GM21717 (cell line): ENCODE data around the gene ETV3L.
"Not testable (repeated sequence)": the region's sequence is repeated elsewhere in the genome, so short reads cannot be mapped to it uniquely, and the experiment has no call there.

Experiments
- ATAC-seq: cut with Tn5 transposase; IDR thresholded peaks from one replicate; pipeline ENCODE4 v1.9.1; 2021; ENCODE audit warnings: mild to moderate bottlenecking, moderate library complexity; ENCODE audit not compliant: unreplicated experiment

Gene ETV3L

DNA sequence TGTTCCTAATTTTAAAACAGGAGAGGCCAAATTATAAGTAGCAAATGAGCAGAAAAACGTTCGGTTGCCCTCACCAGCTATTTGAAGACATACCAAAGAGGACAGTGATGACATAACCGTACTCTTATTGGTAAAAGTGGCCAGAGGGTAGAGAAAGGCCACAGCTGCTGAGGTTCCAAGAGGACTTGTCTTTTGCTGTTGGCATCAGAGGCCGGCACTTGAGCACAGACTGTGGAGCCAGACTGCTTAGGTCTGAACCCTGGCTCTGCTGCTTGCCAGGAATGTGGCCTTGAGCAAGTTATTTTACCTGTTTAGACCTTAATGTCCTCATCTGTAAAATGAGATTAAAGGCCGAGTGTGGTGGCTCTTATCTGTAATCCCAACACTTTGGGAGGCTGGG is 14.9 kb downstream of the ETV3L start:
- ATAC-seq, result no peak

DNA sequence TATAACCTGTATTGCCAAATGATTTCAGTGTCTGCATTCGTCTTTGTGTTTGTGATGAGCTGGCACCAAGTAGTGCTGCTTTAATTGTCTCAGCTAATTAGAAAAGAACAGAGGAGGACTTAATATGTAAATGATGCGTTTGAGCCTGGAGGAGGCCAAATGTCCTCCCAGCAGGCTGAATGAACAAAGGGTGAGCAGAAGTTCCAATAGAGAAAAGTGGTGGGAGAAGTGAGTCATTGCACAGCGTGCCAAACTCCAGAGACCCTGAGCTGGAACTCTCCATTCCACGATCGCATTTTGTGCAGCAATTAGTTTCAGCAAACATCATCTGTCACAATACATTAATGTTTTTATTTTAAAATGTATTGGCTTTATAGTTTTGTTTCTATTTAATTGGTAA is 17.9 kb downstream of the ETV3L start:
- no peak for ATAC-seq

DNA sequence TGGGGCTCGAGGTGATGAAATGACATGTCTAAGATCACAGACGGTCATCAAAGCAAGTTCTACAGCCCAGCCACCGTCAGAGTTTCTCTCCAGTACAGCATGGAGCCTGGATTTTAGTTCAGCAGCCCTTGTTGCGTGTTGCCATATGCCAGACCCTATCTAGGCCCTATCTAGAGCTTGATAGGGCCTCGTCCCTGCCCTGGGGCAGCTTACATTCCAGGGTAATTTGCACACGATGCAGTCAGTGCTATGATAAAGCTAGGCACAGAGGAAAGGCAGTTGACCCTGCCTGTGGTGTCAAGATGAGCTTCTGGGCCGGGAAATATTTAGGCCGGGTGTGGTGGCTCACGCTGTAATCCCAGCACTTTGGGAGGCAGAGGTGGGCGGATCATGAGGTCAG is 18.9 kb downstream of the ETV3L start:
- no peak for ATAC-seq

GRCh38 chr1:157077394-157077793 is 22.2 kb downstream of the ETV3L start:
- ATAC-seq, result no peak

DNA sequence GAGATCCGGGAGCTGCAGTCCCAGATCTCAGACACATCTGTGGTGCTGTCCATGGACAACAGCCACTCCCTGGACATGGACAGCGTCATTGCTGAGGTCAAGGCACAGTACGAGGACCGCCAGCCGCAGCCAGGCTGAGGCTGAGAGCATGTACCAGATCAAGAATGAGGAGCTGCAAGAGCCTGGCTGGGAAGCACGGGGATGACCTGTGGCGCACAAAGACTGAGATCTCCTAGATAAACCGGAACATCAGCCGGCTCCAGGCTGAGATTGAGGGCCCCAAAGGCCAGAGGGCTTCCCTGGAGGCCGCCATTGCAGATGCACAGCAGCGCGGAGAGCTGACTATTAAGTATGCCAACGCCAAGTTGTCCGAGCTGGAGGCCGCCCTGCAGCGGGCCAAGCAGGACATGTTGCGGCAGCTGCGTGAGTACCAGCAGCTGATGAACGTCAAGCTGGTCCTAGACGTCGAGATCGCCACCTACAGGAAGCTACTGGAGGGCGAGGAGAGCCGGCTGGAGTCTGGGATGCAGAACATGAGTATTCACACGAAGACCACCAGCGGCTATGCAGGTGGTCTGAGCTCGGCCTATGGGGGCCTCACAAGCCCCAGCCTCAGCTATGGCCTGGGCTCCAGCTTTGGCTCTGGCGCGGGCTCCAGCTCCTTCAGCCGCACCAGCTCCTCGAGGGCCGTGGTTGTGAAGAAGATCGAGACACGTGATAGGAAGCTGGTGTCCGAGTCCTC is 25.5 kb downstream of the ETV3L start:
- no peak for ATAC-seq

DNA sequence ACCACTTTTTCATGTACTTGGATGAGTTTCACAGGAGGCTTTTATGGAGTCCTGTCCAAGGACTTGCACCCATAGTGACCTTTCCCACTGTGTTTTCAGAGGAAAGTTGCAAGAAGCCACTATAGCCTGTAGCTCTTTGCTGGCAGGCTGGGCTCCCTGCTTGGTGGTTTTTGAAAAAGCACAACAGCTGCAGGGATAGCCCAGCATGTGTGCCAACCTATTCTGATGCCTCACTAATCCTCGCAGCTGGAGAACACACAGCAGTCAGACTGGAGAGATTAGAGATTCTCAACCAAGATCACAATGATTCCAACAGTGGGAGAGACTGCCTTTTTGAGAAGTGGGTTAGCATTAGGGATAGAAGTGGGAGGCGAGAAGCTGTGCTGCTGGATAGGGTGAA is 30.0 kb downstream of the ETV3L start:
- no peak for ATAC-seq

- ATAC-seq, result not testable (repeated sequence)
These were observed 40.4 kb downstream of the ETV3L start for GRCh38 chr1:157059241-157059640.

DNA sequence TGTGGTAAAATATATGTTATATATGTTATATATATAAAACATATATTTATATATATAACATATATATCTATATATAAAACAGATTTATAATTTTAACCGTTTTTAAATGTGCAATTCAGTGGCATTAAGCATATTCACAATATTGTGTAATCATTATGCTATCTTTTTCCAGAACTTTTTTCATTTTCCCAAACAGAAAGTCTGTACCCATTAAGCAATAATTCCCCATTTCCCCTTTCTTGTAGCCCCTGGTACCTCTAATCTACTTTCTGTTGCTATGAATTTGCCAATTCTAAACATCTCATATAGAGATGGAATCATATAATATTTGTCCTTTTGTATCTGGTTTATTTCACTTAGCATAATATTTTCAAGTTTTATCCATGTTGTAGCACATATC is 43.3 kb downstream of the ETV3L start:
- ATAC-seq, result no peak

DNA sequence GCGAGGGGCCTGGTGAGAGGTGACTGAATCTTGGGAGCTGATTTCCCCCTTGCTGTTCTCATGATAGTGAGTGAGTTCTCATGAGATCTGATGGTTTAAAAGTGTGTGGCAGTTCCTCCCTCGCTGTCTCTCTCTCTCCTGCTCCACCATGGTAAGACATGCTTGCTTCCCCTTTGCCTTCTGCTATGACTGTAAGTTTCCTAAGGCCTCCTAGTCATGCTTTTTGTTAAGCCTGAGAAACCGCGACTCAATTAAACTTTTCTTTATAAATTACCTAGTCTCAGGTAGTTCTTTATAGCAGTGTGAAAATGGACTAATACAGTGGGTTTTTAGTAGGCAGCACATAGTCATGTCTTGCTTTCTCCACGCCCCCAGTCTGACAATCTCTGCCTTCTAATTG is 43.9 kb downstream of the ETV3L start:
- ATAC-seq, result not testable (repeated sequence)

- ATAC-seq, result no peak
These were observed 48.8 kb downstream of the ETV3L start for GRCh38 chr1:157050836-157051235.

DNA sequence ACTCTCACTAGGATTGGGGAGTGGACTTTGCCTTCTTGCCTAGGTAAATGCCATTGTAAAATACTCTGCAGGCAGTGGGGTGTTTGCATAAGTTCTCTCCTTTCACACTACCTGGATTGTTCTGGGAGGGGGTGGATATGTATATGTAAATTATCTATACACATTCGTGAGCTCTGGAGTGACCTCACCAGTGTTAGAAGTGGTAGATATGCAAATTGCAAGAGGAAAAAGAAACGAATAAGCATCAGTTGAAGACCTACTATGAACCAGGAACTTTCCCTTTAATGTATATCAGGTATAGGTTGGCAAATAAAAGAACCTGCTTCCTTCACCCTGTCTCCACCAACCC is 52.6 kb downstream of the ETV3L start:
- no peak for ATAC-seq

DNA sequence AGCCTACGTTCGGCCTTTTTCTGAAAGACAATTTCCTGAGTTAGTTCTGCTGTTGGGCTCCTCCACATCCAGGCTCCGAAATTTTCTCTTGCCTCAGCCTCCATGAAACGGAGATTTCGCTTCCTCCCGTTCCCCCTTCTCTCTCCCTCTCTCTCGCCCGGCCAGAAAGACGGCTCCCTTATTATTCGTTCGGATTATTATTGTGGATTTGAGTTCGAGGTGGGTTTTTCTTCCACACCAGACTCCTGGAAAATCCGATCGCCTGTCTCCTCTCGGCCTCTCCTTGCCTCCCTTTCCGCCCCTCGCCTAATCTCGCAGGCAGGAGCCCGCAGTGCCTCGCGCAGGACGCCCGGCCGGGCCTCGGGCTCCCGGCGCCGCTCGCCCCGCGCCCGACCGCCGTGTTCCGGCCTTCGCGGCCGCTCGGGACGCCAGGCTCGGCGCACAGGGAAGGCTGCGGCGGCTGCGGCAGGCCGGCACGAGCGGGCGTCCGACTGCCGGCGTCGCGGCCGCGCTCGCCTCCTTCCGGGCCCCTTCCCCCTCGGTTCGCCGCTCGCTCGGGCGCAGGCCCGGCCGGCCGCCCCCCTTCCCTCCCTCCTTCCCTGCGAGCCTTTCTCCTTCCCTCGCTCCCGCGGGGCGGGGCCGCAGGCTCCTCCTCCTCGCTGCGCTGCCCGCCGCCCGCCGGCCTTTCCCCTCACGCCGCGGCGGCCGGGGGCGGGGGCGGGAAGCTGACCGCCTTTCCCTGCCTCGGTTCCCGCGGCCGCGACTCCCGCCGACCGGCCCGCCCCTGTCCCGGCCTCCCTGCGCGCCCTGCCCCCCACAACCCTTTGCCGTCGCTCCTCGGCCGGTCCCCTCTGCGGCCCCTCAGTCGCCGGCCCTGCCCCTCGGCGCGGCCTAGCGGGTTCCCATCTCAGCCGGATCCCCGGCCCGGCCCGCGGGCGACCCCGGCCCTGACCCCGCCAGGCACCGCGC is 54.1 kb downstream of the ETV3L start, which contains the start of gene ARHGEF11:
Gene ARHGEF11 (minus strand): TSS at position 493 of the 969 bp plus-strand sequence. CDS start 1,412 bp downstream, outside the sequence.
- no peak for ATAC-seq

DNA sequence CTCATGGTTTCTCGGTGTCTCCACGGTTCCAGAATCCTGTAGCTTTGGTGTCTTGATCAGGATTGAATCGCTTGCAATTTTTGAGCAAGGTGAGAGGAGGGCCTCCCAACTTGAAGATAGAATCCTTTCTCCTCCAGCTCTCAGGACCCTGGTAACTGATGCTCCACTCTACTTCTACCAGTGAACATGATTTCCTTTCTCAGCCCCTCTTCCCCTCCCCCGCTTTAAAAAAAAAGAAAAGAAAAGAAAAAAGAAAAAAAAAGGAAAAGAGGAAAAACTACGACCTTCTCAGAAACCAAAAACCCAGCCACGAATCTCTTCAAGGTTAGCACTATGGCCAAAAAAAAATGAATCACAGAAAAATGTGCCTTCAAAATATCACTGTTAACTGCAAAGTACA is 55.3 kb downstream of the ETV3L start:
- no peak for ATAC-seq

GRCh38 chr1:157043685-157044084 is 55.9 kb downstream of the ETV3L start:
- no peak for ATAC-seq

DNA sequence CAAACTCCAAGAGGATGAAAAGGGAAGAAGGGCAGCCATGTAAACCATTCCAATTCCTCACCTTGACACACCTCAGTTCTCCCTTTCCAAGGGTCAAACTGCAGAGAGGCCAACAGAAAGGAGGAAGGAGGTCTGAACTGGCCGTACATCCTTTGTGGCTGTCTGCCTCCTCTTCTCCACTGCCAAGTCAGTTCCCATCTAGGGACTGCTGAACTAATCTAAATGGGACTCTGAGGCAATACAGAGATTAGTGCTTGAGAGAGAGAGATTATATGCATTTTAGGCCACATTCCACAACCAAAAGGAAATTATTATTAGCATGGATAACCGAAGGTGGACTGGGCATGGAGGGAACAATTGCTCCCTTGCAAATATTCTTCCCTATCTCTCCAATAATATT is 56.8 kb downstream of the ETV3L start:
- no peak for ATAC-seq
